Measurements from ENCODE around the gene SNAI1.

The SNAI1 gene

GRCh38 chr20:50038169-50038568, 55.4 kb downstream of the SNAI1 start:
- DNase-seq, result no peak
